Endothelial cell (in vitro differentiated cells): ENCODE results near the gene PFDN2. TPM values are rescaled to one million over a fixed set of nuclear protein-coding genes. Genes with fewer than 3 reads are reported as not detected.

Experiments
- DNase-seq: peaks from one replicate; pipeline ENCODE4 v3.0.0; 2021; ENCODE audit warnings: low spot score
- H3K27ac Mint-ChIP-seq: one replicate; pipeline ENCODE4 v1.8.0; 2021; ENCODE audit warnings: mixed read lengths, inconsistent platforms; ENCODE audit not compliant: unreplicated experiment
- H3K27me3 Mint-ChIP-seq: one replicate; pipeline ENCODE4 v1.8.0; 2021; ENCODE audit warnings: mild to moderate bottlenecking, moderate library complexity, mixed read lengths, inconsistent platforms; ENCODE audit not compliant: unreplicated experiment
- H3K36me3 Mint-ChIP-seq: one replicate; pipeline ENCODE4 v1.8.0; 2021; ENCODE audit warnings: mild to moderate bottlenecking, low read depth, mixed read lengths, inconsistent platforms; ENCODE audit not compliant: unreplicated experiment
- H3K4me1 Mint-ChIP-seq: one replicate; pipeline ENCODE4 v1.8.0; 2021; ENCODE audit warnings: mild to moderate bottlenecking, mixed read lengths, inconsistent platforms; ENCODE audit not compliant: unreplicated experiment
- H3K4me3 Mint-ChIP-seq: one replicate; pipeline ENCODE4 v1.8.0; 2021; ENCODE audit warnings: mild to moderate bottlenecking, mixed read lengths, inconsistent platforms; ENCODE audit not compliant: unreplicated experiment
- H3K9me3 Mint-ChIP-seq: one replicate; pipeline ENCODE4 v1.8.0; 2021; ENCODE audit warnings: mixed read lengths, inconsistent platforms; ENCODE audit not compliant: unreplicated experiment
- CTCF ChIP-seq: fragments of 200-600 bp; sonication (generic); IDR thresholded peaks from one replicate; pipeline ENCODE4 v1.5.0; 2021; ENCODE audit warnings: antibody characterized with exemption; ENCODE audit not compliant: unreplicated experiment
- total RNA-seq: library from RNA; stranded (reverse); fragmentation: NEBNext Ultra II Directional; extraction: Animal tissue kit (Norgen Biotek cat#: 25700); gene quantifications from one replicate; pipeline ENCODE4 v1.2.1, GENCODE V29; 2021; ENCODE audit not compliant: unreplicated experiment

Gene PFDN2
- total RNA-seq, 1 donor from 2014 or later = 73.8 TPM

GRCh38 chr1:161138431-161138830 is 20.6 kb upstream of the PFDN2 start:
- Mint-ChIP-seq H3K4me1 (peaks cover 48% of the 10 kb centered on the region), H3K36me3 (peaks cover 3% of the 10 kb centered on the region), H3K4me3 (peak overlapping the region; percentile 64), H3K27ac (peak overlapping the region; percentile 95), H3K27me3 (peaks cover 2% of the 10 kb centered on the region), H3K9me3 (no peaks in the 10 kb centered on the region)
- no peak for DNase-seq
- no peak for TF ChIP-seq CTCF

- TF ChIP-seq CTCF = no peak
- peaks cover 3% of the 10 kb centered on the region for H3K36me3 Mint-ChIP-seq
- no peaks in the 10 kb centered on the region for H3K9me3 Mint-ChIP-seq
- H3K27me3 Mint-ChIP-seq = peaks cover 2% of the 10 kb centered on the region
- H3K4me3 Mint-ChIP-seq = no peak overlapping the region
- H3K27ac Mint-ChIP-seq = peak overlapping the region; percentile 95
- peaks cover 48% of the 10 kb centered on the region for H3K4me1 Mint-ChIP-seq
- no peak for DNase-seq
These were observed 20.0 kb upstream of the PFDN2 start for GRCh38 chr1:161137881-161138280.

GRCh38 chr1:161133220-161133740 is 15.4 kb upstream of the PFDN2 start:
- Mint-ChIP-seq H3K36me3 (peaks cover 17% of the 10 kb centered on the region), H3K9me3 (no peaks in the 10 kb centered on the region), H3K4me3 (no peak overlapping the region), H3K4me1 (peaks cover 65% of the 10 kb centered on the region), H3K27ac (no peak overlapping the region), H3K27me3 (peaks cover 7% of the 10 kb centered on the region)
- no peak for TF ChIP-seq CTCF
- DNase-seq = no peak

- Mint-ChIP-seq H3K4me3 (peak within 1 kb of the TSS; percentile 96), H3K27me3 (peaks cover 7% of the 10 kb centered on the region), H3K36me3 (peaks cover 23% of the 10 kb centered on the region), H3K4me1 (peaks cover 64% of the 10 kb centered on the region), H3K27ac (peak within 1 kb of the TSS; percentile 80), H3K9me3 (no peaks in the 10 kb centered on the region)
- TF ChIP-seq CTCF = no peak
- DNase-seq = peak; percentile 91
These were observed 14.8 kb upstream of the PFDN2 start, which contains the start of gene DEDD for GRCh38 chr1:161132410-161133219. Gene DEDD, minus strand, starts transcription at chr1:161132667. Its CDS starts 8,205 bp downstream, at chr1:161124462.
